Superior temporal gyrus (tissue), 1 donor: Measurements from ENCODE around the gene KRTAP19-8.

Experiments used
- DNase-seq: peaks from one replicate; pipeline ENCODE4 v3.0.0-alpha.2; 2016; ENCODE audit errors: extremely low spot score

The KRTAP19-8 gene

GRCh38 chr21:31012133-31013089, 25.9 kb downstream of the KRTAP19-8 start:
- no peak for DNase-seq

- no peak for DNase-seq
Measured at GRCh38 chr21:31011412-31011811, 26.9 kb downstream of the KRTAP19-8 start.

GRCh38 chr21:31008355-31008754, 29.9 kb downstream of the KRTAP19-8 start:
- DNase-seq, result no peak

- DNase-seq, result no peak
Measured at GRCh38 chr21:31005019-31005418, 33.3 kb downstream of the KRTAP19-8 start.

GRCh38 chr21:31003471-31003870, 34.8 kb downstream of the KRTAP19-8 start:
- DNase-seq, result no peak

GRCh38 chr21:30997541-30997940, 40.7 kb downstream of the KRTAP19-8 start:
- no peak for DNase-seq

- DNase-seq, result no peak
Measured at GRCh38 chr21:30996728-30997127, 41.5 kb downstream of the KRTAP19-8 start.

- no peak for DNase-seq
Measured at GRCh38 chr21:30994932-30995331, 43.3 kb downstream of the KRTAP19-8 start.

GRCh38 chr21:30990514-30991262, 47.6 kb downstream of the KRTAP19-8 start:
- no peak for DNase-seq

GRCh38 chr21:30988706-30989105, 49.6 kb downstream of the KRTAP19-8 start:
- DNase-seq, result no peak
